ENCODE data around the gene C4orf17.

DNA sequence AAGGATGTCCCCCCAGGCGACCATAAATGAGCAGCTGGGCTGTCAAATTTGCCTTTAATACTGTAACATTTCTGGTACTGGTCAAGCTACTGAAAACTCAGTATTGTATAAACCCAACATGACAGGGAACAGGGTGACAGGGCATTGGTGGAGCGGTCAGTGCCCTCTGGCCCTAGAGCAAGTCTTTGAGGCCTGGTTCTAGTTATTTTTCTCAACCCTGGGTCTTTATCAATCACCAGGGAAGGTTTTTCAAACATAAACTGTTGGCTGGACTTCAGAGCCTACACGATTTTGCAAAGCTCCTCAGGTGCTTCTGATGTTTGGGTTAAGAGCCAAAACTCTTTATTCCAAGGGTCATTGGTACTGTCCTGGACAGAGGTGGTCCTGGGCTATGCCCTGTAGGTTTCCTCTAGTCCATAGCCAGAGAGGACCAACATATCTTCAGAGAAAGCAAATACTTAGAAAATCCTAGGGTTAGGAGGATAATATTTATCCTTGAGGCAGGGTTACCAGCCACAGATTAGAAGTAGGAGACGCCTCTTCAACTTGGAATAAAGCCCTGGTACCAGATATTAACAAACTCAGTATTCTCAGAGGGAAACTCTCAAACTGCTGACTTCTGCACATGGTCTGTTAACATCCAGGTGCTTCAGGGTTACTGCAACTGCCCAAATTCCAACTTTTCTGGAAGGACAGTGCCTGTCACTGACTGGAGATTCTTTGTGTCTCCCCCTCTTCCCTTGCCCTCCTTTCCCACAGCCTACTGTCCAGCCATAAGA is 49.0 kb upstream of the C4orf17 start:
- no peak for TF ChIP-seq POLR2A (IDR thresholded peaks at IDR 0.05)
- TF ChIP-seq, protein P1, sequence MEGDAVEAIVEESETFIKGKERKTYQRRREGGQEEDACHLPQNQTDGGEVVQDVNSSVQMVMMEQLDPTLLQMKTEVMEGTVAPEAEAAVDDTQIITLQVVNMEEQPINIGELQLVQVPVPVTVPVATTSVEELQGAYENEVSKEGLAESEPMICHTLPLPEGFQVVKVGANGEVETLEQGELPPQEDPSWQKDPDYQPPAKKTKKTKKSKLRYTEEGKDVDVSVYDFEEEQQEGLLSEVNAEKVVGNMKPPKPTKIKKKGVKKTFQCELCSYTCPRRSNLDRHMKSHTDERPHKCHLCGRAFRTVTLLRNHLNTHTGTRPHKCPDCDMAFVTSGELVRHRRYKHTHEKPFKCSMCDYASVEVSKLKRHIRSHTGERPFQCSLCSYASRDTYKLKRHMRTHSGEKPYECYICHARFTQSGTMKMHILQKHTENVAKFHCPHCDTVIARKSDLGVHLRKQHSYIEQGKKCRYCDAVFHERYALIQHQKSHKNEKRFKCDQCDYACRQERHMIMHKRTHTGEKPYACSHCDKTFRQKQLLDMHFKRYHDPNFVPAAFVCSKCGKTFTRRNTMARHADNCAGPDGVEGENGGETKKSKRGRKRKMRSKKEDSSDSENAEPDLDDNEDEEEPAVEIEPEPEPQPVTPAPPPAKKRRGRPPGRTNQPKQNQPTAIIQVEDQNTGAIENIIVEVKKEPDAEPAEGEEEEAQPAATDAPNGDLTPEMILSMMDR (IDR thresholded peaks at IDR 0.05), result no peak
